OCI-LY1 (cell line): ENCODE results near the gene HMCES.

Experiments
- EZH2 ChIP-seq: fragments of 200-600 bp; sonication (generic), shearing (Covaris generic); IDR thresholded peaks from 2 replicates; pipeline ENCODE4 v1.8.0; 2017; ENCODE audit warnings: borderline replicate concordance, mixed run types, mild to moderate bottlenecking, antibody characterized with exemption, low read length, moderate library complexity, mixed read lengths
- TF ChIP-seq, protein P1 (sequence below): fragments of 200-600 bp; sonication (generic), shearing (Covaris generic); IDR thresholded peaks from 2 replicates; pipeline ENCODE4 v1.5.1; 2017; ENCODE audit warnings: mild to moderate bottlenecking, antibody characterized with exemption, low read length, moderate library complexity, mixed read lengths

DNA sequence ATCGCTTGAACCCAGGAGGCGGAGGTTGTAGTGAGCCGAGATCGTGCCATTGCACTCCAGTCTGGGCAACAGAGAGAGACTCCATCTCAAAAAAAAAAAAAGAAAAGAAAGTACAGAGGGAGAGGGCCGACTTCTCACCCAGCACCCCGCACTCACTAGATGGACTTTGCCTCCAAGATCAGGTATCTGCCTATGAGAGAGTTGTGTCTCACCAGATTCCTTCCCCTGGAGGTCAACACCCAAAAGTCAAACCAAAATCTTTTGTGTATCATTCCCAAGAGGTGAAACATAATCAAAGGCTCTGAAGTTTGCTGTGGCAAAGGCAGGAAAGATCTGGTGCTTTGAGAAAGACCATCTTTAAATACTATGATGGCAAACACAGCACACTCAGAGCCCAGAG is 51.2 kb downstream of the HMCES start:
- TF ChIP-seq, protein P1, sequence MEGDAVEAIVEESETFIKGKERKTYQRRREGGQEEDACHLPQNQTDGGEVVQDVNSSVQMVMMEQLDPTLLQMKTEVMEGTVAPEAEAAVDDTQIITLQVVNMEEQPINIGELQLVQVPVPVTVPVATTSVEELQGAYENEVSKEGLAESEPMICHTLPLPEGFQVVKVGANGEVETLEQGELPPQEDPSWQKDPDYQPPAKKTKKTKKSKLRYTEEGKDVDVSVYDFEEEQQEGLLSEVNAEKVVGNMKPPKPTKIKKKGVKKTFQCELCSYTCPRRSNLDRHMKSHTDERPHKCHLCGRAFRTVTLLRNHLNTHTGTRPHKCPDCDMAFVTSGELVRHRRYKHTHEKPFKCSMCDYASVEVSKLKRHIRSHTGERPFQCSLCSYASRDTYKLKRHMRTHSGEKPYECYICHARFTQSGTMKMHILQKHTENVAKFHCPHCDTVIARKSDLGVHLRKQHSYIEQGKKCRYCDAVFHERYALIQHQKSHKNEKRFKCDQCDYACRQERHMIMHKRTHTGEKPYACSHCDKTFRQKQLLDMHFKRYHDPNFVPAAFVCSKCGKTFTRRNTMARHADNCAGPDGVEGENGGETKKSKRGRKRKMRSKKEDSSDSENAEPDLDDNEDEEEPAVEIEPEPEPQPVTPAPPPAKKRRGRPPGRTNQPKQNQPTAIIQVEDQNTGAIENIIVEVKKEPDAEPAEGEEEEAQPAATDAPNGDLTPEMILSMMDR: no peak
- TF ChIP-seq EZH2: no peak
